GM23248 (cell line): ENCODE measurements around the gene EPHB4. TPM values are rescaled to one million over a fixed set of nuclear protein-coding genes. Genes with fewer than 3 reads are reported as not detected.

Source experiments
- DNase-seq: peaks from one replicate; pipeline ENCODE4 v3.0.0-alpha.2; 2015
- H2AFZ ChIP-seq: fragments of 200-600 bp; sonication (generic); 2 replicates; pipeline ENCODE4 v1.6.1; 2016; ENCODE audit warnings: antibody characterized with exemption
- H3F3A ChIP-seq: fragments of 200-600 bp; sonication (generic); 2 replicates; pipeline ENCODE4 v1.6.1; 2016; ENCODE audit warnings: mild to moderate bottlenecking, antibody characterized with exemption, mixed run types; ENCODE audit not compliant: insufficient read depth
- H3K27ac ChIP-seq: fragments of 200-600 bp; sonication (generic); 2 replicates; pipeline ENCODE4 v1.5.1; 2016; ENCODE audit warnings: mild to moderate bottlenecking
- H3K27me3 ChIP-seq: fragments of 200-600 bp; sonication (generic); replicated peaks from 2 replicates; pipeline ENCODE4 v1.6.1; 2016; ENCODE audit warnings: mild to moderate bottlenecking; ENCODE audit not compliant: insufficient read depth
- H3K36me3 ChIP-seq: fragments of 200-600 bp; sonication (generic); 2 replicates; pipeline ENCODE4 v1.6.1; 2016; ENCODE audit warnings: low read depth, mild to moderate bottlenecking
- H3K4me1 ChIP-seq: fragments of 200-600 bp; sonication (generic); 2 replicates; pipeline ENCODE4 v1.6.1; 2016; ENCODE audit warnings: mild to moderate bottlenecking; ENCODE audit not compliant: insufficient read depth
- H3K4me2 ChIP-seq: fragments of 200-600 bp; sonication (generic); one replicate; pipeline ENCODE4 v1.6.1; 2016; ENCODE audit warnings: mild to moderate bottlenecking; ENCODE audit not compliant: unreplicated experiment
- H3K4me3 ChIP-seq: fragments of 200-600 bp; sonication (generic); 2 replicates; pipeline ENCODE4 v1.5.1; 2016; ENCODE audit warnings: mild to moderate bottlenecking
- H3K79me2 ChIP-seq: fragments of 200-600 bp; sonication (generic); 2 replicates; pipeline ENCODE4 v1.6.1; 2016; ENCODE audit warnings: mild to moderate bottlenecking; ENCODE audit not compliant: insufficient read depth
- H3K9ac ChIP-seq: fragments of 200-600 bp; sonication (generic); 2 replicates; pipeline ENCODE4 v1.6.1; 2016; ENCODE audit warnings: mild to moderate bottlenecking
- H3K9me2 ChIP-seq: fragments of 200-600 bp; sonication (generic); 2 replicates; pipeline ENCODE4 v1.6.1; 2016; ENCODE audit warnings: mixed run types, mild to moderate bottlenecking, moderate library complexity; ENCODE audit not compliant: insufficient read depth
- H3K9me3 ChIP-seq: fragments of 200-600 bp; sonication (generic); one replicate; pipeline ENCODE4 v1.6.1; 2017; ENCODE audit warnings: low read depth
- H4K20me1 ChIP-seq: fragments of 200-600 bp; sonication (generic); 2 replicates; pipeline ENCODE4 v1.6.0; 2016; ENCODE audit not compliant: insufficient read depth
- EZH2 ChIP-seq: fragments of 200-600 bp; sonication (generic); IDR thresholded peaks from 2 replicates; pipeline ENCODE4 v1.6.1; 2018; ENCODE audit warnings: antibody characterized with exemption, mild to moderate bottlenecking; ENCODE audit not compliant: insufficient read depth, poor library complexity, severe bottlenecking
- EZH2phosphoT487 ChIP-seq: fragments of 200-600 bp; sonication (generic); IDR thresholded peaks from 2 replicates; pipeline ENCODE4 v1.6.1; 2018; ENCODE audit warnings: antibody characterized with exemption, moderate library complexity, mild to moderate bottlenecking, low read depth; ENCODE audit not compliant: insufficient read depth
- WGBS, 2 experiments: methylation state at CpG; one replicate each; pipeline ENCODE4 v1.1.6; 2015 to 2017; ENCODE audit warnings: low lambda C conversion rate in 2 of 2, low coverage in 1 of 2; ENCODE audit errors: missing lambda C conversion rate in 2 of 2; 5-methylcytosine and 5-hydroxymethylcytosine counted together
- in situ Hi-C: fragments of 300-500 bp; cut with MboI; formaldehyde crosslinking; loops from 2 replicates; pipeline ENCODE4 v1.15.0; 2020
- polyA plus RNA-seq: library from polyadenylated mRNA; unstranded; fragments of >200 nt; fragmentation: Nextera tagmentation; extraction: Ambion mirVana; gene quantifications from 2 replicates; pipeline ENCODE4 v1.2.1, GENCODE V29; 2016
- total RNA-seq: library from RNA; depleted of rRNA; stranded (reverse); fragments of >200 nt; shearing (Covaris generic); gene quantifications from 2 replicates; pipeline ENCODE4 v1.2.3, GENCODE V29; 2014

The EPHB4 gene
- total and polyA plus RNA-seq, 2 experiments from 2014 or later: 6.7 to 32.9 TPM

DNA sequence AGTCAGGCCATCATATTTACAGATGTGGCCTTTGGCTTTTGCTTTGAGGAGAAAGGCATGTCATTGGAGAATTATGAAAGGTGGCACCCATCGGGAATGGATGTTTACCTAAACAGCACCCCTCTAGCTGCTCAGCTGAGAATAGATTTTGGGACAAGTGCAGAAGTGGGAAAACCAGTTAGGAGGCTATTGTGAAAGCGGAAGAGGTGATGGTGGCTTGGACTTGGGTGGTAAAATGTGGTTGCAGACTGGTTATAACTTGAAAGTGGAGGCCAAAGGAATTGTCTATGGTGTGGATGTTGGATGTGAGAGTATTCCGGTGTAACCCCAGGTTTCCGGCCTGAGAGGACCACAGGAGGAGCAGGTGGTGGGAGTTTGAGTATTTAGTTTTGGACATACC is 20.0 kb upstream of the EPHB4 start:
- no peaks in the 10 kb centered on the region for H3K4me1 ChIP-seq

DNA sequence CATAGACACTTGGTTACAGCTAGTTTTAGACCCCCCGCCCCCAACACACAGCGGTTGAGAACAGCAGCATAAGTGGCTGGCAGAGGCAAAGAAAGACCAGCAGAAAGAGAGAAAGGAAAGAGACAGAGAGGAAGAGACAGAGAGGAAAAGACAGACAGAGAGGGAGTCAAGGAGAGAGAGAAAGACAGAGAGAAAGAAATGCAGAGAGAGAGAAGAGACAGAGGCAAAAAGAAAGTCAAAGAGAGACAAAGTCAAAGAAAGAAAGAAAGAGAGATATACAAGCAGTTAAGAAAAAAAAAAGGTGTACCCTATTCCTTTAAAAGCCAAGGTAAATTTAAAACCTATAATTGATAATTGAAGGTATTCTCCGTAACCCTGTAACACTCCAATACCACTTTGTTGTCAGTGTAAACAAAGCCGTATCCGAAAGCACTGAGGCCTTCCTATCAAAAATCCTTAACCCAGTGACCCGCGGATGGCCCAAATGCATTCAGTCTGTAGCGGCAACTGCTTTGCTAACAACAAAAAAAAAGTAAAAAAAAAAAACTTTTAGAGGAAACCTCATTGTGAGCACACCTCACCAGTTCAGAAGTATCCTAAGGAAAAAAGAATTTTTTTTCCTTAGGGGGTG is 13.3 kb upstream of the EPHB4 start:
- no peak overlapping the region for H3K4me2 ChIP-seq
- no peak for TF ChIP-seq EZH2
- no peak for TF ChIP-seq EZH2phosphoT487
- H4K20me1 ChIP-seq: no peaks in the 10 kb centered on the region
- no peaks in the 10 kb centered on the region for H3K36me3 ChIP-seq
- 78 to 80% methylated on average over 8 of the region's 8 CpGs for WGBS, 2 experiments
- H3K79me2 ChIP-seq: no peaks in the 10 kb centered on the region
- H3K9me3 ChIP-seq: no peaks in the 10 kb centered on the region
- H3K27me3 ChIP-seq: no peaks in the 10 kb centered on the region
- H3K27ac ChIP-seq: no peak overlapping the region
- no peak for DNase-seq
- H3K9me2 ChIP-seq: no peaks in the 10 kb centered on the region
- no peak overlapping the region for H3K9ac ChIP-seq
- no peaks in the 10 kb centered on the region for H3F3A ChIP-seq
- in situ Hi-C loops: no loop called here
- no peaks in the 10 kb centered on the region for H3K4me1 ChIP-seq
- H2AFZ ChIP-seq: no peak overlapping the region
- no peak overlapping the region for H3K4me3 ChIP-seq

More for the DNA sequence above, 20.0 kb upstream of the EPHB4 start:
- Histone ChIP-seq H3F3A (no peaks in the 10 kb centered on the region), H3K9me3 (no peaks in the 10 kb centered on the region), H3K79me2 (no peaks in the 10 kb centered on the region), H4K20me1 (no peaks in the 10 kb centered on the region), H3K9ac (no peak overlapping the region), H3K4me3 (no peak overlapping the region), H3K9me2 (no peaks in the 10 kb centered on the region), H3K27ac (no peak overlapping the region), H2AFZ (no peak overlapping the region), H3K27me3 (no peaks in the 10 kb centered on the region), H3K36me3 (no peaks in the 10 kb centered on the region), H3K4me2 (no peak overlapping the region)
- in situ Hi-C loops: no loop called here
- DNase-seq: no peak
- TF ChIP-seq EZH2 (no peak), EZH2phosphoT487 (no peak)
- WGBS, 2 experiments: 91 to 97% methylated on average over 4 of the region's 4 CpGs

DNA sequence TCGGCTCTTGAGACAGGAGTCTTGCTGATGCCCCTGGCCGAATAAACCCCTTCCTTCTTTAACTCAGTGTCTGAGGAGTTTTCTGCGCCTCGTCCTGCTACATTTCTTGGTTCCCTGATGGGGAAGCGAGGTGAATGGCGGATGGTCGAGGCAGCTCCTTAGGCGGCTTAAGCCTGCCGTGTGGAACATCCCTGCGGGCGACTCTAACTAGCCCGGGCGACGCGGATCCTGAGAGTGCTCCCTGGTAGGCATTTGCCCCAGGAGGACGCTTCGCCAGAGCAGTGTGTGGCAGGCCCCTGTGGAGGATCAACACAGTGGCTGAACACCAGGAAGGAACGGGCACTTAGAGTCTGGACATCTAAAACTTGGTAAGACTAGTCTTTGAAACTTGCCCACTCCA is 12.0 kb upstream of the EPHB4 start:
- Histone ChIP-seq H3K27me3 (no peaks in the 10 kb centered on the region), H3K9me3 (no peaks in the 10 kb centered on the region), H3K79me2 (no peaks in the 10 kb centered on the region), H3K36me3 (no peaks in the 10 kb centered on the region), H3F3A (no peaks in the 10 kb centered on the region), H3K27ac (no peak overlapping the region), H3K4me2 (no peak overlapping the region), H3K9me2 (no peaks in the 10 kb centered on the region), H3K9ac (no peak overlapping the region), H3K4me1 (no peaks in the 10 kb centered on the region), H4K20me1 (no peaks in the 10 kb centered on the region), H3K4me3 (no peak overlapping the region), H2AFZ (no peak overlapping the region)
- in situ Hi-C loops: no loop called here
- WGBS, 2 experiments: 94 to 97% methylated on average over 18 of the region's 18 CpGs
- no peak for DNase-seq
- TF ChIP-seq EZH2phosphoT487 (no peak), EZH2 (no peak)

DNA sequence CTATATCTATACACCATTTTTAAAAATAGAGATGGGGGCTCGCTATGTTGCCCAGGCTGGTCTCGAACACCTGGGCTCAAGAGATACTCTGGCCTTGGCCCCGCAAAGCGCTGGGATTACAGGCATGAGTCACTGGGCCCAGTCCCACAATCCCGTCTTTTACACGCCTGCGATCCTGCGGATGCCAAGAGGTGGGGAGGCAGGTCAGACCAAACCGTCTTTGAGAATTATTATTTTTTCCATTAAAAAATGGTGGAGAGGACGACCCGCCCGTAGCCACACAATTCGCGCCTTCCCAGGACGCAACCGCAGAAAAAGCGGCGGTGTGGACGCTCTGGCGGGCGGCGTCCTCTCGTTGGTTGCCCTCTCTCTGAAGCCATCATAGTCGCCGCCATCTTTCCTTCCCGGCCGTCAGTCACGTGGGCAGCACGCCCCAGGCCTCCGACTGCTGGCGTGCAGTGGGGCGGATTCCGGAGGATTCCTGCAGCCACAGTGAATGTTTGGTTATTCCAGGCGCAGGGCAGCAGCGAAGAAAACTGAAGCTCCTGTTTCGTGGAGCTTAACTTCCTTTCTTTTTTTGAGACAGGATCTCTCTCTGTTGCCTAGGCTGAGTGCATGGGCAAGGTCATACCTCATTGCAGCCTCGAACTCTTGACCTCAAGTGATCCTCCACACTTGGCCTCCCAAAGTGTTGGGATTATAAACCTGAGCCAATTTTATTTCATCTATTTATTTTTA is 9.9 kb upstream of the EPHB4 start:
- in situ Hi-C loops: no loop called here
- H3K9ac ChIP-seq: peak overlapping the region; percentile 70
- peak overlapping the region; percentile 79 for H3K4me2 ChIP-seq
- no peaks in the 10 kb centered on the region for H3K9me2 ChIP-seq
- no peaks in the 10 kb centered on the region for H3K4me1 ChIP-seq
- H2AFZ ChIP-seq: peak overlapping the region; percentile 99
- DNase-seq: peak; percentile 95
- no peaks in the 10 kb centered on the region for H3K36me3 ChIP-seq
- no peaks in the 10 kb centered on the region for H3K9me3 ChIP-seq
- H3K4me3 ChIP-seq: peak overlapping the region; percentile 64
- WGBS, 2 experiments: 4% methylated on average over 37 of the region's 37 CpGs
- H3F3A ChIP-seq: no peaks in the 10 kb centered on the region
- no peaks in the 10 kb centered on the region for H3K79me2 ChIP-seq
- peak overlapping the region; percentile 72 for H3K27ac ChIP-seq
- H4K20me1 ChIP-seq: no peaks in the 10 kb centered on the region
- no peaks in the 10 kb centered on the region for H3K27me3 ChIP-seq
- TF ChIP-seq EZH2phosphoT487 (no peak), EZH2 (no peak)
